Adipocyte (in vitro differentiated cells): ENCODE results near the gene XRCC3.

Source experiments
- DNase-seq: peaks from one replicate; pipeline ENCODE4 v3.0.0-alpha.2; 2015; ENCODE audit warnings: low read depth
- H3K27me3 ChIP-seq: replicated peaks from 2 replicates; pipeline ENCODE4 v1.7.0; 2013; ENCODE audit warnings: mild to moderate bottlenecking, low read length, moderate library complexity; ENCODE audit not compliant: control insufficient read depth, insufficient read depth
- H3K36me3 ChIP-seq: 2 replicates; pipeline ENCODE4 v1.7.0; 2013; ENCODE audit warnings: low read length, mild to moderate bottlenecking, moderate library complexity; ENCODE audit not compliant: control insufficient read depth, insufficient read depth, severe bottlenecking
- H3K4me1 ChIP-seq: 2 replicates; pipeline ENCODE4 v1.7.0; 2013; ENCODE audit warnings: mild to moderate bottlenecking, low read length, moderate library complexity; ENCODE audit not compliant: control insufficient read depth, insufficient read depth
- H3K4me3 ChIP-seq: 2 replicates; pipeline ENCODE4 v1.7.0; 2013; ENCODE audit warnings: mild to moderate bottlenecking, low read length, moderate library complexity
- H3K9ac ChIP-seq: 2 replicates; pipeline ENCODE4 v1.7.0; 2013; ENCODE audit warnings: mild to moderate bottlenecking, low read length, moderate library complexity
- H3K9me3 ChIP-seq: 2 replicates; pipeline ENCODE4 v1.7.0; 2013; ENCODE audit warnings: mild to moderate bottlenecking, low read length, moderate library complexity; ENCODE audit not compliant: control insufficient read depth

Gene XRCC3

DNA sequence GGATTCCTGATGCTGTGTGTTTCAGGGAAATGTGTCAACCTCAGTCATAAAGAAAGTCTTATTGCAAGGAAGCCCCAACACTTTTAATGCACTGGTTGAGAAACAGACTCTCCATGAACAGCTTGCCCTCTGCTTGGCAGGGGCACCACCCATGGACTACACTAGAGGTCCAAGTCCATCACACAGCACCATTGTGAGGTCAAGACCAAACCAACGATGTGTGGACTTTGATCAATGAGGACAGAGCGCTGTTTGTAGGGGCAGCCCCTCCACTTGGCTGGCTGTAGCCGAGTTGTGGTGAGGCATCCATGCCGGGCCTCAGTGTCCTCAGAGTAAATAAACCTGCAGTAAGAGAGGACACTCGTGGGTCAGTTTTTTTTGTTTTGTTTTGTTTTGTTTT, 30.2 kb upstream of the XRCC3 start:
- DNase-seq, result no peak
- Histone ChIP-seq H3K27me3 (no peaks in the 10 kb centered on the region), H3K9me3 (no peaks in the 10 kb centered on the region), H3K9ac (no peak overlapping the region), H3K36me3 (no peaks in the 10 kb centered on the region), H3K4me1 (no peaks in the 10 kb centered on the region), H3K4me3 (no peak overlapping the region)

DNA sequence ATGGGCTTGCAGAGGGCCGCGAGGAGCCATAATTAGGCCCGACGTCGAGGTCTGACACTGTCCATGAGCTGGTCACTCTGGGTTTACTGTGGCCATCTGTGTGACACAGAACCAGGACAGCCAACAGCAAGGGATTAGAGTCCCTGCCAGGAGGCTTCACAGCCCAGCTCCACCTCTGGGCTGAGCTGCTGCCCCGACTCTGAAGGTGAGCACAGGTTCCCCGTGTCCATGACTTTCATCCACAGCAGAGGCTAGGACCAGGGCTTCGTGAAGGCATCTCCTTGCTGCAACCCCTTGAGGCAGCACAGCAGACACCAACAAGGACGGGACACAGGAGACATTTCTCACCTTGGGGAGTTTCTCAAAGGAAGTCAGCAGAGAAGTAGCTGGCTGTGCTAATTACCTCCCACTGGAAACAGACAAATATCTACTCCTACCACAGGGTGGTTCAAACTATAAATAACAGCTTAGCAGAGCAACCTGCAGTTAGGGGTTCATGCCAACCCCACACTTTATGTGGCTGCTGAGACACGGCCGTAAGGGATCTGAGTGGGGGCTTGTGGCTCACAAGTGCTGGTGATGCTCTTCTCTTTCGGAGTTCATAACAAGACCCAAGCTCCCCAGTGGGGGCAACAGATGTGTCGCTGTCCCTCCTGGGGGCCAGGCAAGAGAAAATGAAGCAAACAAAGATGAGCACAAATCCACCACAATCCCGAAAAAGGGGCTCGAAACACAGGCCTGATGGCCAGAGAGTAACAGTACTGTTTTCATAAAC, 29.6 kb upstream of the XRCC3 start:
- Histone ChIP-seq H3K27me3 (no peaks in the 10 kb centered on the region), H3K4me1 (no peaks in the 10 kb centered on the region), H3K4me3 (no peak overlapping the region), H3K36me3 (no peaks in the 10 kb centered on the region), H3K9me3 (no peaks in the 10 kb centered on the region), H3K9ac (no peak overlapping the region)
- DNase-seq, result no peak

- H3K9me3 ChIP-seq, result no peaks in the 10 kb centered on the region
- no peak for DNase-seq
- H3K27me3 ChIP-seq, result no peaks in the 10 kb centered on the region
- no peak overlapping the region for H3K4me3 ChIP-seq
- no peaks in the 10 kb centered on the region for H3K4me1 ChIP-seq
- H3K9ac ChIP-seq, result no peak overlapping the region
- H3K36me3 ChIP-seq, result no peaks in the 10 kb centered on the region
Observed at GRCh38 chr14:103743691-103744090, 28.4 kb upstream of the XRCC3 start.

DNA sequence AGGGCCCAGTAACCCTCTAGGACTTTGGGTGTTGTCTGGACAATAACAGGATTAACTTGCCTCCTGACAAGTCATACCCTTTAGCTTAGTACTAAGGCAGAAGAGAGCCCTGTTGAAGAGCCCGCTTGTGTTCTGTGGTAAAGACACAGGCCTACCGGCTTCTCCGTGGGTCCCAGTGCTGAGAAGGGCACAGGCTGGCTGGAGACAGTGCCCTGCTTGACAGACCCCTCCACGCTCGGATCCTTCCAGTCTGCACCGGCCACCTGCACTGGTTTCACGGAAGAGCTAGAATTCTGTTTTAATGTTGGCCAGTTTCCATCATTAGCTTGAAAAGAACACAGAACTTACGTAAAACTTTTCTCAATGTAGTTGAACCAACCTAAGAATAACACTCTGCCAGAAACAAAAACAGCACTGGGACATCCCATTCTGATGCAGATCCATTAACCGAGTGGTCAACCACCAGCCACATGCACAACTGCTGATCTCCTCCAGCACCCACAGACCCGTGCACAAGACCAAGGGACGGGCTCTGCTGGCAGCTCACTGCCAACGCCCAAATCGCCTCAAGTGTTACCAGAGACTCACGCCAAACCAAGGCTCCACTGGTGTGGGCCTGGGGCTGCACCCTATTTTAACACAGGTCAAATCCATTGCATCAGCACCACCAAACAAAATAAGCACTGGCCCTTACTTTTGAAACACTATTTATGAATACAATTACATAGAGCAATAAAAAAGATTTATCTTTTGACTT, 27.4 kb upstream of the XRCC3 start:
- no peaks in the 10 kb centered on the region for H3K9me3 ChIP-seq
- H3K36me3 ChIP-seq, result no peaks in the 10 kb centered on the region
- DNase-seq, result no peak
- no peak overlapping the region for H3K4me3 ChIP-seq
- H3K4me1 ChIP-seq, result no peaks in the 10 kb centered on the region
- no peak overlapping the region for H3K9ac ChIP-seq
- H3K27me3 ChIP-seq, result no peaks in the 10 kb centered on the region

DNA sequence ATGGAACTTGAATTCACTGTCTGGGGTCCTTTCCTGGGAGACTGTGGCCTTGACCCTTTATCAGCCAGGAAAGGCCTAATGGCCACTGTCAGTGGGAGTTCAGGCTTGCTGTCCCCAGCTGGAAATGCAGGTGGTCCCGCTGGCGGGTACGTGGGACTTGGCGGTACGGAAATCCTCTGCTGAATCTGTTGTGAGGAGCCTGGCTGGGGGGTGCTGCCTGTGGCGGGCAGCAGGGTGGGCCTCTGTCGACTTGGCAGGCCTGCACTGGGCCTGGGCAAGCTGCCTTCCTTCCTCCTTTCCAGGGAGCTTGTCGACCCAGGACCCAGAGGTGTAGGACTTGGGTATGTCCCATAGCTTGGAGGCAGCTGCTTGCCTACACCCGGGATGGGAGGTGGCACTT, 26.6 kb upstream of the XRCC3 start:
- Histone ChIP-seq H3K9ac (no peak overlapping the region), H3K4me1 (peaks cover 3% of the 10 kb centered on the region), H3K27me3 (no peaks in the 10 kb centered on the region), H3K4me3 (no peak overlapping the region), H3K36me3 (no peaks in the 10 kb centered on the region), H3K9me3 (no peaks in the 10 kb centered on the region)
- DNase-seq, result no peak

DNA sequence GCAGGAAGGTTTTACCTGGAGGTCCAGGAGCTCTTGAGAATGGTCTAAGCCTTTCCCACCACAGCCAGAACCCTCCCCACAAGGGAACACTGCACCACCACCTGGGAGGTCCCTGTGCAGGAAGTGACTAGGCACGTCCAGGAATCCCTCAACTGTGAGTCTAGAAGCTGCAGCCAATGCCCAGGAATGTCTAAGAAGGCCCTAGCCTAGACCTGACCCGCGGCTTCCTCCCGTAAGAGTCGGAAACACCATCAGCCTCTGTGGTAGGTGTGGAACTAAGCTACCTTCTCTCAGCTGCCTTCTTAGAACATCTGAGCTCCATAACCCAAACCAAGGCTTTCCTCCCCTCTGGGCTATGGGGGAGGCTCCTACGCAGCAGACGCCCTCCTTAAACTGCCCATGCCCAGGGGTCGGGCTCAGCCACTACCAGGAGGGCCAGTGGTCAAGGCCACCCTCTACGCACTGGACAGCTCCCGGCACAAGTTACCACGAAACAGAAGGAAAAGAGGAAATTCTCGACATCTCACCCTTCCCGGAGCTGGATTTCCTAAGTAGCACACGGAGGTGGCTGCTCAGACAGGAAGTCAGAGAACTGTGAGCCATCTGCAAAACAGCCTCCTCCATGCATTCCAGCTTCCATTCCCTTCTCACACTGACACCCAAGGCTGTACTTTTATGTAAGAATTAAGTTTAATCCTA, 25.9 kb upstream of the XRCC3 start:
- Histone ChIP-seq H3K9me3 (no peaks in the 10 kb centered on the region), H3K4me3 (no peak overlapping the region), H3K9ac (no peak overlapping the region), H3K27me3 (no peaks in the 10 kb centered on the region), H3K4me1 (peaks cover 4% of the 10 kb centered on the region), H3K36me3 (no peaks in the 10 kb centered on the region)
- DNase-seq, result peak; percentile 3

GRCh38 chr14:103739793-103740501, 24.7 kb upstream of the XRCC3 start:
- Histone ChIP-seq H3K27me3 (no peaks in the 10 kb centered on the region), H3K9me3 (no peaks in the 10 kb centered on the region), H3K36me3 (no peaks in the 10 kb centered on the region), H3K9ac (no peak overlapping the region), H3K4me3 (no peak overlapping the region), H3K4me1 (peaks cover 4% of the 10 kb centered on the region)
- no peak for DNase-seq

GRCh38 chr14:103739466-103739792, 24.2 kb upstream of the XRCC3 start:
- H3K4me3 ChIP-seq, result no peak overlapping the region
- H3K27me3 ChIP-seq, result no peaks in the 10 kb centered on the region
- H3K9ac ChIP-seq, result no peak overlapping the region
- no peak for DNase-seq
- no peaks in the 10 kb centered on the region for H3K9me3 ChIP-seq
- H3K36me3 ChIP-seq, result peaks cover under 1% of the 10 kb centered on the region
- peaks cover 4% of the 10 kb centered on the region for H3K4me1 ChIP-seq

DNA sequence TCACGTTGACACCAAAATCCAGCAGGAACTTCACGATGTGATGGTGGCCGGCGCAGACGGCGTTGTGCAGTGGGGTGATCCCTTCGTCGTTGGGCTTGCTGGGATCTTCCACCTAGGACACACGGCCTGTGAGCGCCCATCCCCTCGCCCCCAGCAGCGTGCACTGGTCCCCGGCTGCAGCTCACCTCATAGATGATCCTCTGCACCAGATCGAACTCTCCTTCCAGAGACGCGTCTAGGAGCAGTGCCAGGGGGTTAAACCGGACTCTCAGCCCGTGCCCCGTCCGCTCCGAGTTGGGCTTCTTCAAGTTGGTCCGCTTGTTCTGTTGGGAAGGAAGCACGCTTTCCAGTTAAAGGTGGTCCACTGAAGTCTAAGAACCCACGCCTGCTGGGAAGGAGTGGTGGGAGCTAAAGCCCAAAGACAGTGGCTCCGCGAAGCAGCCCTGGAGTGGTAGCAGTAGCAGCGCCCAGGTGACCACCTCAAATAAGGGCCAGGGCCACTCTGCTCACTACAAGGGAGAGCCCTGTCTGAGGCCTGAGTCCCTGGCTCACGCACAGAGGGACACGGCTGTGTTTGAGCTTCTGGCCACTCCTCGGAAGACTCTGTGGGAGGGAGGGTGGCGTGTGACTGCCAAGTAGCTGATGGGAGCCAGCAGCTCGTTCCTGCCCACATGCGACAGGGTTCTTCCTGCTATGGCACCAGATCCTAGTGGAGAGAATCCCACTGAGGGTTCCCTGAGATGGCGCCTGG, 23.6 kb upstream of the XRCC3 start:
- Histone ChIP-seq H3K4me3 (no peak overlapping the region), H3K27me3 (no peaks in the 10 kb centered on the region), H3K36me3 (peaks cover 6% of the 10 kb centered on the region), H3K9me3 (no peaks in the 10 kb centered on the region), H3K9ac (no peak overlapping the region), H3K4me1 (peaks cover 4% of the 10 kb centered on the region)
- no peak for DNase-seq

DNA sequence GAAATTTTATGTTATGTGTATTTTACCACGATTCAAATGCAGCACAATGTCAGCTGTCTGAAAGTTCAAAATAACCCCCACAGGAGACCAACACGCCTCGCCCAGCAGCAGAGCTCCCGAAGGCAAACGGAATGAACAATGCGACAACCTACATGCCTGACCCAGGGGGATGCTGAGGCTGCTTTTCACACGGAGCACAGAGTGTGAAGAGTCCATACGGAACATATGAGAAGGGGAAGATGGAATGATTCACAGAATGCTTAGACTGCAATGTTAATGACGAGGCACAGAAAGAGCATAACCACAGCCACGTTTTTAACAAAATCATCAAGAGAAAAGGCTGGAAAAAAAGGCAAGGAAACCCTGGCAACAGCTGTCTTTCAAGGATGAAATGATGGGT, 22.9 kb upstream of the XRCC3 start:
- Histone ChIP-seq H3K9ac (no peak overlapping the region), H3K27me3 (no peaks in the 10 kb centered on the region), H3K4me1 (peaks cover 4% of the 10 kb centered on the region), H3K36me3 (peaks cover 13% of the 10 kb centered on the region), H3K9me3 (no peaks in the 10 kb centered on the region), H3K4me3 (no peak overlapping the region)
- no peak for DNase-seq
